Measurements from ENCODE around the gene ITGAD.

The ITGAD gene

GRCh38 chr16:31461201-31461920 lies 68.2 kb downstream of the ITGAD start:
- Histone ChIP-seq H3K4me2 (ENCODE audit: low read length) (no peak overlapping the region), H3K36me3 (replicated peaks; ENCODE audit: low read depth, low read length) (peaks cover 12% of the 10 kb centered on the region), H3K9me3 (ENCODE audit: insufficient read depth, low read length) (no peaks in the 10 kb centered on the region), H3K4me3 (ENCODE audit: low read length) (no peak overlapping the region), H3K79me2 (ENCODE audit: low read length) (peaks cover 25% of the 10 kb centered on the region), H3K9ac (ENCODE audit: low read length) (no peak overlapping the region), H4K20me1 (ENCODE audit: insufficient read depth, low read length) (peaks cover 11% of the 10 kb centered on the region), H3K27me3 (ENCODE audit: low read depth, low read length) (no peaks in the 10 kb centered on the region), H3K27ac (ENCODE audit: low read length) (no peak overlapping the region), H2AFZ (ENCODE audit: low read depth, low read length) (no peak overlapping the region), H3K4me1 (ENCODE audit: low read length) (peaks cover 21% of the 10 kb centered on the region)
- no peak for TF ChIP-seq EZH2phosphoT487 (IDR thresholded peaks at IDR 0.05; ENCODE audit: low read depth)
- TF ChIP-seq CTCF (IDR thresholded peaks at IDR 0.05; ENCODE audit: low read depth, low read length): no peak

GRCh38 chr16:31461921-31462804 lies 69.0 kb downstream of the ITGAD start:
- peaks cover 7% of the 10 kb centered on the region for H3K36me3 ChIP-seq (replicated peaks; ENCODE audit: low read depth, low read length)
- peaks cover 21% of the 10 kb centered on the region for H3K4me1 ChIP-seq (ENCODE audit: low read length)
- TF ChIP-seq EZH2phosphoT487 (IDR thresholded peaks at IDR 0.05; ENCODE audit: low read depth) (no peak), CTCF (IDR thresholded peaks at IDR 0.05; ENCODE audit: low read depth, low read length) (no peak)
- H3K4me2 ChIP-seq (ENCODE audit: low read length): no peak overlapping the region
- H3K9me3 ChIP-seq (ENCODE audit: insufficient read depth, low read length): no peaks in the 10 kb centered on the region
- H3K27me3 ChIP-seq (ENCODE audit: low read depth, low read length): no peaks in the 10 kb centered on the region
- H4K20me1 ChIP-seq (ENCODE audit: insufficient read depth, low read length): peaks cover 5% of the 10 kb centered on the region
- H3K79me2 ChIP-seq (ENCODE audit: low read length): peaks cover 17% of the 10 kb centered on the region
- H3K9ac ChIP-seq (ENCODE audit: low read length): no peak overlapping the region
- no peak overlapping the region for H3K27ac ChIP-seq (ENCODE audit: low read length)
- H3K4me3 ChIP-seq (ENCODE audit: low read length): no peak overlapping the region
- H2AFZ ChIP-seq (ENCODE audit: low read depth, low read length): no peak overlapping the region

- no peaks in the 10 kb centered on the region for H3K27me3 ChIP-seq (ENCODE audit: low read depth, low read length)
- no peaks in the 10 kb centered on the region for H3K36me3 ChIP-seq (replicated peaks; ENCODE audit: low read depth, low read length)
- no peak overlapping the region for H2AFZ ChIP-seq (ENCODE audit: low read depth, low read length)
- peaks cover 13% of the 10 kb centered on the region for H3K4me1 ChIP-seq (ENCODE audit: low read length)
- TF ChIP-seq EZH2phosphoT487 (IDR thresholded peaks at IDR 0.05; ENCODE audit: low read depth) (no peak), CTCF (IDR thresholded peaks at IDR 0.05; ENCODE audit: low read depth, low read length) (no peak)
- H3K9ac ChIP-seq (ENCODE audit: low read length): no peak overlapping the region
- no peak overlapping the region for H3K4me2 ChIP-seq (ENCODE audit: low read length)
- no peak overlapping the region for H3K4me3 ChIP-seq (ENCODE audit: low read length)
- H3K79me2 ChIP-seq (ENCODE audit: low read length): no peaks in the 10 kb centered on the region
- no peak overlapping the region for H3K27ac ChIP-seq (ENCODE audit: low read length)
- H3K9me3 ChIP-seq (ENCODE audit: insufficient read depth, low read length): no peaks in the 10 kb centered on the region
- no peaks in the 10 kb centered on the region for H4K20me1 ChIP-seq (ENCODE audit: insufficient read depth, low read length)
These were observed 71.2 kb downstream of the ITGAD start for GRCh38 chr16:31464348-31464769.

- Histone ChIP-seq H4K20me1 (ENCODE audit: insufficient read depth, low read length) (no peaks in the 10 kb centered on the region), H3K27me3 (ENCODE audit: low read depth, low read length) (no peaks in the 10 kb centered on the region), H3K4me1 (ENCODE audit: low read length) (peaks cover 13% of the 10 kb centered on the region), H3K4me3 (ENCODE audit: low read length) (no peak overlapping the region), H3K36me3 (replicated peaks; ENCODE audit: low read depth, low read length) (no peaks in the 10 kb centered on the region), H3K27ac (ENCODE audit: low read length) (no peak overlapping the region), H3K9ac (ENCODE audit: low read length) (no peak overlapping the region), H3K4me2 (ENCODE audit: low read length) (no peak overlapping the region), H3K79me2 (ENCODE audit: low read length) (no peaks in the 10 kb centered on the region), H3K9me3 (ENCODE audit: insufficient read depth, low read length) (no peaks in the 10 kb centered on the region), H2AFZ (ENCODE audit: low read depth, low read length) (no peak overlapping the region)
- TF ChIP-seq EZH2phosphoT487 (IDR thresholded peaks at IDR 0.05; ENCODE audit: low read depth) (no peak), CTCF (IDR thresholded peaks at IDR 0.05; ENCODE audit: low read depth, low read length) (no peak)
These were observed 71.7 kb downstream of the ITGAD start for GRCh38 chr16:31464781-31465260.

Measured in OCI-LY3 (cell line).